Measurements from ENCODE around the gene PIGU. TPM values are rescaled to one million over a fixed set of nuclear protein-coding genes. Genes with fewer than 3 reads are reported as not detected.

Gene PIGU
- total and polyA plus RNA-seq, 9 of the 15 experiments (the other 6 are each of a cell fraction or from before 2014, with no cell fraction given), result 6.5 to 100 (median 28.1) TPM

GRCh38 chr20:34706912-34707784, 30.3 kb upstream of the PIGU start (continued):
- TF ChIP-seq, protein P1, sequence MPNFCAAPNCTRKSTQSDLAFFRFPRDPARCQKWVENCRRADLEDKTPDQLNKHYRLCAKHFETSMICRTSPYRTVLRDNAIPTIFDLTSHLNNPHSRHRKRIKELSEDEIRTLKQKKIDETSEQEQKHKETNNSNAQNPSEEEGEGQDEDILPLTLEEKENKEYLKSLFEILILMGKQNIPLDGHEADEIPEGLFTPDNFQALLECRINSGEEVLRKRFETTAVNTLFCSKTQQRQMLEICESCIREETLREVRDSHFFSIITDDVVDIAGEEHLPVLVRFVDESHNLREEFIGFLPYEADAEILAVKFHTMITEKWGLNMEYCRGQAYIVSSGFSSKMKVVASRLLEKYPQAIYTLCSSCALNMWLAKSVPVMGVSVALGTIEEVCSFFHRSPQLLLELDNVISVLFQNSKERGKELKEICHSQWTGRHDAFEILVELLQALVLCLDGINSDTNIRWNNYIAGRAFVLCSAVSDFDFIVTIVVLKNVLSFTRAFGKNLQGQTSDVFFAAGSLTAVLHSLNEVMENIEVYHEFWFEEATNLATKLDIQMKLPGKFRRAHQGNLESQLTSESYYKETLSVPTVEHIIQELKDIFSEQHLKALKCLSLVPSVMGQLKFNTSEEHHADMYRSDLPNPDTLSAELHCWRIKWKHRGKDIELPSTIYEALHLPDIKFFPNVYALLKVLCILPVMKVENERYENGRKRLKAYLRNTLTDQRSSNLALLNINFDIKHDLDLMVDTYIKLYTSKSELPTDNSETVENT (CRISPR knock-in tag; IDR thresholded peaks at IDR 0.05), result no peak
- TF ChIP-seq MXD1 (CRISPR knock-in tag; IDR thresholded peaks at IDR 0.05; ENCODE audit: borderline replicate concordance, poor library complexity, severe bottlenecking), result no peak
- TF ChIP-seq NELFE (IDR thresholded peaks at IDR 0.05; ENCODE audit: insufficient read depth, insufficient read length), result no peak
- TF ChIP-seq JUND (IDR thresholded peaks at IDR 0.05; ENCODE audit: borderline replicate concordance, low read depth, low read length), result no peak
- TF ChIP-seq JUND (tag; IDR thresholded peaks at IDR 0.05; ENCODE audit: borderline replicate concordance, low read depth, low read length), result no peak
- no peak for TF ChIP-seq ELF4 (CRISPR knock-in tag; IDR thresholded peaks at IDR 0.05)

All from K562 (cell line).